CD4-positive, alpha-beta T cell (primary cell): ENCODE measurements around the gene YJEFN3. TPM values are rescaled to one million over a fixed set of nuclear protein-coding genes. Genes with fewer than 3 reads are reported as not detected.
A peak's percentile ranks its signal among the peaks of the same experiment; 100 is the strongest.

Experiments
- ATAC-seq: fragments of 200-7000 bp; cut with Tn5 transposase; one replicate; pipeline ENCODE4 v1.10.0; 2022; ENCODE audit warnings: mild to moderate bottlenecking; ENCODE audit not compliant: poor library complexity
- CTCF ChIA-PET: fragments of 350-600 bp; sonication (Branson Sonifier 250); formaldehyde crosslinking; loops from one replicate; lab custom pipeline; 2021; ENCODE audit warnings: antibody characterized with exemption, inconsistent platforms; lab: Charles Lee
- POLR2A ChIA-PET: fragments of 350-600 bp; sonication (Branson Sonifier 250); formaldehyde crosslinking; loops from one replicate; lab custom pipeline; 2021; ENCODE audit warnings: antibody characterized with exemption, inconsistent platforms; lab: Charles Lee
- DNase-seq, 14 experiments: peaks; one replicate each; pipeline ENCODE4 v3.0.0-alpha.2; 2013 to 2020; ENCODE audit warnings: mixed read lengths in 2 of 14
- H3K27ac ChIP-seq, 2 donors: one replicate each; pipeline versions ENCODE4 v1.5.1 to v1.7.0; 2013; ENCODE audit warnings: low read length in 2 of 2, low read depth in 1 of 2, mild to moderate bottlenecking in 1 of 2
- H3K27me3 ChIP-seq, 2 experiments: 1 replicate in 1 of 2; 2 replicates in 1 of 2; pipeline versions ENCODE4 v1.6.1 to v1.7.0; 2013; ENCODE audit warnings: low read length in 2 of 2, control low read depth in 1 of 2, mild to moderate bottlenecking in 1 of 2, moderate library complexity in 1 of 2; ENCODE audit not compliant: insufficient read depth in 2 of 2, control insufficient read depth in 1 of 2
- H3K36me3 ChIP-seq: one replicate; pipeline ENCODE4 v1.6.1; 2013; ENCODE audit warnings: low read length, control low read depth; ENCODE audit not compliant: insufficient read depth
- H3K4me1 ChIP-seq: one replicate; pipeline ENCODE4 v1.6.1; 2013; ENCODE audit warnings: low read length, control low read depth; ENCODE audit not compliant: insufficient read depth
- H3K4me3 ChIP-seq: one replicate; pipeline ENCODE4 v1.5.1; 2013; ENCODE audit warnings: mild to moderate bottlenecking, low read length, moderate library complexity
- H3K9me3 ChIP-seq, 2 experiments: 1 replicate in 1 of 2; 2 replicates in 1 of 2; pipeline versions ENCODE4 v1.6.1 to v1.7.0; 2013; ENCODE audit warnings: low read length in 2 of 2, mild to moderate bottlenecking in 2 of 2, control low read depth in 1 of 2, moderate library complexity in 1 of 2; ENCODE audit not compliant: control insufficient read depth in 1 of 2, insufficient read depth in 1 of 2
- H3K27ac Mint-ChIP-seq: one replicate; pipeline ENCODE4 v1.8.0; 2020; ENCODE audit warnings: mixed read lengths
- H3K27me3 Mint-ChIP-seq: one replicate; pipeline ENCODE4 v1.8.0; 2021; ENCODE audit warnings: mixed read lengths
- H3K36me3 Mint-ChIP-seq: one replicate; pipeline ENCODE4 v1.8.0; 2021; ENCODE audit warnings: low read depth, mixed read lengths
- H3K4me1 Mint-ChIP-seq: one replicate; pipeline ENCODE4 v1.8.0; 2021; ENCODE audit warnings: low read depth, mixed read lengths
- H3K4me3 Mint-ChIP-seq: one replicate; pipeline ENCODE4 v1.8.0; 2020; ENCODE audit warnings: mild to moderate bottlenecking, mixed read lengths
- H3K9me3 Mint-ChIP-seq: one replicate; pipeline ENCODE4 v1.8.0; 2020; ENCODE audit warnings: mixed read lengths
- CTCF ChIP-seq: fragments of 200-600 bp; IDR thresholded peaks from one replicate; pipeline ENCODE4 v1.8.0; 2022; ENCODE audit warnings: antibody characterized with exemption, mild to moderate bottlenecking
- intact Hi-C, 2 experiments: fragments of 100-400 bp; cut with DNase I in 1 of 2; cut with micrococcal nuclease in 1 of 2; formaldehyde crosslinking; loops; one replicate each; pipeline versions ENCODE4 v1.15.1 to v1.9.0; 2023 to 2025; cut with DNase I, micrococcal nuclease
- total RNA-seq, 174 experiments: library from RNA in 2 of 174; stranded (reverse) in 2 of 174; gene quantifications; one replicate each; pipeline ENCODE4 v1.2.3 and lab custom pipeline; 2021 to 2026

The YJEFN3 gene
- total RNA-seq, 2 experiments from 2014 or later, result 3.7 to 4.4 TPM

- H3K36me3 ChIP-seq, result peaks cover 31% of the 10 kb centered on the region
- ATAC-seq (no peak), DNase-seq (no peak)
- H3K9me3 ChIP-seq, result no peaks in the 10 kb centered on the region
- peaks cover 48% of the 10 kb centered on the region for H3K36me3 Mint-ChIP-seq
- no peaks in the 10 kb centered on the region for H3K27me3 ChIP-seq
- intact Hi-C loops, result loop anchor here (1.0 to 5.0 kb wide), 3 partner anchors 34 to 81 kb away; no protein-coding TSS in a partner anchor
- no peak overlapping the region for H3K4me3 Mint-ChIP-seq
- TF ChIP-seq CTCF, result no peak
- H3K27ac ChIP-seq, result no peak overlapping the region
- peaks cover 19% of the 10 kb centered on the region for H3K4me1 ChIP-seq
- CTCF ChIA-PET, result interaction anchor here (1.2 kb wide), 1 partner anchor 9 kb away, joined by 3 read pairs; no protein-coding TSS in a partner anchor
- no peak overlapping the region for H3K27ac Mint-ChIP-seq
- H3K4me1 Mint-ChIP-seq, result peaks cover 33% of the 10 kb centered on the region
- H3K4me3 ChIP-seq, result no peak overlapping the region
- H3K9me3 Mint-ChIP-seq, result no peaks in the 10 kb centered on the region
- H3K27me3 Mint-ChIP-seq, result no peaks in the 10 kb centered on the region
- POLR2A ChIA-PET, result no interaction called here
These were observed 34.7 kb downstream of the YJEFN3 start for GRCh38 chr19:19563348-19563848.

- Mint-ChIP-seq H3K27me3 (no peaks in the 10 kb centered on the region), H3K9me3 (no peaks in the 10 kb centered on the region), H3K4me1 (peaks cover 25% of the 10 kb centered on the region), H3K36me3 (peaks cover 70% of the 10 kb centered on the region), H3K27ac (no peak overlapping the region), H3K4me3 (no peak overlapping the region)
- intact Hi-C loops, result no loop called here
- Histone ChIP-seq H3K27ac (no peak overlapping the region), H3K4me3 (no peak overlapping the region), H3K36me3 (peaks cover 53% of the 10 kb centered on the region), H3K27me3 (no peaks in the 10 kb centered on the region), H3K9me3 (no peaks in the 10 kb centered on the region), H3K4me1 (peaks cover 9% of the 10 kb centered on the region)
- TF ChIP-seq CTCF, result no peak
- DNase-seq (no peak), ATAC-seq (no peak)
- POLR2A ChIA-PET, result interaction anchor here (0.9 kb wide), 1 partner anchor 18 kb away, joined by 3 read pairs; no protein-coding TSS in a partner anchor
- CTCF ChIA-PET, result no interaction called here
These were observed 37.6 kb downstream of the YJEFN3 start for GRCh38 chr19:19566306-19566705.

- no peak overlapping the region for H3K27ac ChIP-seq
- Mint-ChIP-seq H3K9me3 (no peaks in the 10 kb centered on the region), H3K36me3 (peaks cover 60% of the 10 kb centered on the region), H3K4me1 (peaks cover 14% of the 10 kb centered on the region), H3K27me3 (no peaks in the 10 kb centered on the region), H3K4me3 (no peak overlapping the region), H3K27ac (peak overlapping the region; percentile 51)
- H3K4me3 ChIP-seq, result no peak overlapping the region
- peaks cover 47% of the 10 kb centered on the region for H3K36me3 ChIP-seq
- no peaks in the 10 kb centered on the region for H3K27me3 ChIP-seq
- H3K9me3 ChIP-seq, result no peaks in the 10 kb centered on the region
- DNase-seq (no peak), ATAC-seq (no peak)
- POLR2A ChIA-PET, result no interaction called here
- intact Hi-C loops, result no loop called here
- TF ChIP-seq CTCF, result no peak
- peaks cover 9% of the 10 kb centered on the region for H3K4me1 ChIP-seq
- CTCF ChIA-PET, result no interaction called here
These were observed 38.7 kb downstream of the YJEFN3 start for GRCh38 chr19:19567391-19567790.
